SIG-M5 (cell line): ENCODE measurements around the gene ANXA4.
"Not testable (repeated sequence)": the region's sequence is repeated elsewhere in the genome, so short reads cannot be mapped to it uniquely, and the experiment has no call there.

Source experiments
- DNase-seq: peaks from one replicate; lab custom pipeline; 2025; lab: John Stamatoyannopoulos, UW

The ANXA4 gene

GRCh38 chr2:69721022-69721421, 20.9 kb upstream of the ANXA4 start:
- no peak for DNase-seq

DNA sequence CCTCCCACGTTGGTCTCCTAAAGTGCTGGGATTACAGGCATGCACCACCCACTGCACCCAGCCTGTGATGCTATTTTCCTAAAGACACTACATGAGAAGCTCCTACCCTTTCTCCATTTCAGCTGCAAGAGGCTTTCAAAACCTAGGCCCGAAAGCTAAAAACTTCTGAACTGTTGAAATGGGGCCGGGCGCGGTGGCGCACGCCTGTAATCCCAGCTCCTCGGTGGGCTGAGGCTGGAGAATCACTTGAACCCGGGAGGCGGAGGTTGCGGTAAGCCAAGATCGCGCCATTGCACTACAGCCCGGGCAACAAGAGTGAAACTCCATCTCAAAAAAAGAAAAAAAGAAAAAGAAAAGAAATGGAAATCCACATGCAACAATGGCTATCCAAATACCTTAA, 18.1 kb upstream of the ANXA4 start:
- no peak for DNase-seq

DNA sequence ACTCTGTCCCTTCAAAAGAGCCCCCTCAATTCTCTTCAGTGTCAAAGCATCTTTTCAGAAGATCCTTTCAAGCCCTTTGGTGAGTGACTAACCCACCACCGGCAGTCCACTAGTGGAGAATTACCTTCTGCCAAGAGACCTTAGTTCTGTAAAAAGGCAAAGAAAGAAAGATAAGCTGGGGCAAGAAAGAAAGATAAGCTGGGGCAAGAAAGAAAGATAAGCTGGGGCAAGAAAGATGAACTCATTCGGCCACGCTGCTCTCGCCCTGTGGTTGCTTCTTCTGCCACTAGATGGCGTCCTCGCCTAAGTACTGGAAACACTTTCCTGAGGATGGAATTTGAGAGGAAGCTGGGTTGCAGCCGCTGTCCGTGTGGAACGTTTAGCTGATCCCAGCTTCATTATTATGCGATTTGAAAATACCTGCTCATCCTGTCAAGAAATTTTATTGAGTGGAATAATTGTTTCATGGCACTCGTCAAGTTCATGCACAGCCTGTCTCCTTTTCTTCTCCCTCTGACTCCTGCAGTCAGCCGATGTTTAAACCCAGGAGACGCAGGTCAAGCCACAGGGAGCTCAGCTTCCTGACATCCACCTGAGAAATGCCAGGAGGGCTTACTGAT, 17.3 kb upstream of the ANXA4 start:
- DNase-seq: no peak

GRCh38 chr2:69725706-69726360, 16.1 kb upstream of the ANXA4 start:
- DNase-seq: no peak

DNA sequence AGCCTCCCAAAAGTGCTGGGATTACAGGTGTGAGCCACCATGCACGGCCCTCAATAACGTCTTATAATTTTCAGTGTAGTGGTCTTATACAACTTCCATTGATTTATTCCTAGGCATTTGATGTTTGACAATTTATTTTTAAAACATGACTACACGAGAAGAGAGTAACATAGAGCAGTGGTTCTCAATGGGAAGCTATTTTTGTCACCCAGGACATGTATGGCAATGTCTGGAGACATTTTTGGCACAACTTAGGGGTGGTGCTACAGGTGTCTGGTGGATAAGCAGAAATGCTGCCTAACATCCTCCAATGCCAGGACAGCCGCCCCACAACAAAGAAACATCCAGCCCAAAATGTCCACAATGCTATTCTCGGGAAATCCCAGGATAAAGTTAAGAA, 12.7 kb upstream of the ANXA4 start:
- no peak for DNase-seq

DNA sequence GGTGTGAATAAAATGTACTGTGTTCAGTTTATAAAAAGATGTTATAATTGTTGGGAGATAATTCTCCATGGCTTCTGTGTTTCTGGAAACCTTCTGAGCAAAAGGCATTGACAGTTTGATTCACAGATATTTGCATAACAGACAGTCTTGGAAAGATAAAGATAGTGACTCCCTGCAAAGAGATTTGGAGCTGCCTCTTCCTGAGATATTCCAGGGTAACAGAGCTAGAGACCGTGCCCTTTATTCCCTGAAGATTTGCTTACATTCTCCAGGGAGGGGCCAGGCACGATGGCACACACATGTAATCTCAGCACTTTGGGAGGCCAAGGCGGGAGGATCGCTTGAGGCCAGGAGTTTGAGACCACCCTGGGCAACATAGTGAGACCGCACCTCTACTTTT, 12.2 kb upstream of the ANXA4 start:
- DNase-seq: no peak

GRCh38 chr2:69731147-69731970, 10.6 kb upstream of the ANXA4 start:
- DNase-seq: no peak

GRCh38 chr2:69733342-69734034, 8.4 kb upstream of the ANXA4 start:
- no peak for DNase-seq

DNA sequence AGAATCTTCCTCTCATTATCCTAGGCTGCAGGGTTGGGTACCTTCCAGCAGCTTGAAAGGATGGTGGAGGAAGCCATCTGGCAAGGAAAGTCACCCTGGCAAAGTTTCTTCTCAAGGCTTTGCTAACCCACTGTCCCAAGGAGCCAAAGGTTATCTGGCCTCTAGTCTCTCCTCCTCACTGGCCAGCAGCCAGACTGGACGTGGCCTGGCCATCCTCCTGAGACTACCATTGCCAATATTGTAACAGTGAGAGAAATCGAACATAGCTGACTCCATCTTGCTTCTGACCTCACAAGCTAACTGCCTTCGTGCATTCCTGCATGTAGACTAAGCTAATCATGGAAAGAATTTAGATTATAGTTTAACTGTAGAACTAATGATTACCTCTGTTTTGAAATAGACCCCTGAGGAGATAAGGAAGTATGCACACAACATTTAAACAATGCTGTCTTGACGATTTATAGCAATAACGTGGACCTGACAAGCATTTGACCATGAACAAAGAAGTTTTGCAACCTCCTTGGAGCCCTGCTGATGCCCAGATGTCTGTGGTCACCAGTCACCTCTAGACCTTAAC, 7.8 kb upstream of the ANXA4 start:
- no peak for DNase-seq

- no peak for DNase-seq
These were observed 6.9 kb upstream of the ANXA4 start for GRCh38 chr2:69734854-69735544.

- no peak for DNase-seq
These were observed 6.2 kb upstream of the ANXA4 start for GRCh38 chr2:69735686-69736085.

GRCh38 chr2:69738149-69738548, 3.8 kb upstream of the ANXA4 start:
- DNase-seq: not testable (repeated sequence)

GRCh38 chr2:69740502-69740951, 1.4 kb upstream of the ANXA4 start:
- DNase-seq: no peak

DNA sequence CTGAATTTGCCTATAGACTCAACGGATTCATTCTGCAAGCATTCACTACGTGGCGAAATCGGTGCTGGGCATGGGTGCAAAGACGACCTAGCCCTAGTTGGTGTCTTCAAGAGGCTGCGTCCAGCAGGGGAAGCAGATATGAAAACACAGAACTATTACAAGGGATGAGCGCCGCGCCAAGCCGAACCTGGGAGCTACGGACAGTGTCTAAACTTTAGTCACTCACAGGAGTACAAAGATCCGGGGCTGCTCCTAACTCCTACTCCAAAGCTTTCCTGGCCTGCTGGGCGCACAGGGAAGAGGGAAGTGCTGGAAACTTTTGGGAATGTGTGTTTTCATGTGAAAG, 732 bp upstream of the ANXA4 start:
- no peak for DNase-seq

GRCh38 chr2:69742322-69742952, 503 bp downstream of the ANXA4 start:
- no peak for DNase-seq

GRCh38 chr2:69743847-69744264, 1.9 kb downstream of the ANXA4 start:
- no peak for DNase-seq

DNA sequence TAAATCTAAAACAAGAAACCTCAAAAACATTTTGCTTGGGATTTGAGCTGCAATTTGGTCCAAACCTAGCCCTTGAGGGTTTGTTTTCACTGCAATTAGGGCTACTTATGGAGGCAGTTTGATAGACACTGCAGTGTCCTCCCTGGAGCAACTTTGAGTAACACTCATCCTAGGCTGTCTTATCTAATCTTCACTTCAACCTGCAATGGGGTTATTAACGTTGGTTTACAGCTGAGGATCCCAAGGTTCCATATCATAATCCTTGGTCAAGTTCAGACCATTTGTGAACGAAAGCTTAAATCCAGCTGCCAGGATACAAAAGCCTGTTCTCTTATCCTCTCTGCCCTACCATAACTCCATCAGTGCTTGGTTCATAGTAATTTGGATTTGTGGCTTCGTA, 2.5 kb downstream of the ANXA4 start:
- no peak for DNase-seq

- no peak for DNase-seq
These were observed 3.1 kb downstream of the ANXA4 start for GRCh38 chr2:69745035-69745434.

DNA sequence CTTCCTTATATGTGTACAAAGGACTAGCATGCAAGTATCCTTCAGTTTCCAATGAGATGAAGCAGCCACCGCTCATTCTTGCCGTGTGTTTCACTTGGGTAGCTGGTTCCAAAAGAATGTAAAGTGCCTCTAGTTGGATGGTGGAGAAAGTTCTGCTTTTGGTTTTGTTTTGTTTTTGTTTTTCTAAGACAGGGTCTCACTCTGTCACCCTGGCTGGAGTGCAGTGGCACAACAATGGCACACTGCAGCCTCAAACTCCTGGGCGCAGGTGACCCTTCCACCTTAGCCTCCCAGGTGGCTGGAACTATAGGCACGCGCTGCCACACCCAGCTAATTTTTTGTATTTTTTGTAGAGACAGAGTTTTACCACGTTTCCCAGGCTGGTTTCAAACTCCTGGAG, 8.3 kb downstream of the ANXA4 start:
- no peak for DNase-seq

DNA sequence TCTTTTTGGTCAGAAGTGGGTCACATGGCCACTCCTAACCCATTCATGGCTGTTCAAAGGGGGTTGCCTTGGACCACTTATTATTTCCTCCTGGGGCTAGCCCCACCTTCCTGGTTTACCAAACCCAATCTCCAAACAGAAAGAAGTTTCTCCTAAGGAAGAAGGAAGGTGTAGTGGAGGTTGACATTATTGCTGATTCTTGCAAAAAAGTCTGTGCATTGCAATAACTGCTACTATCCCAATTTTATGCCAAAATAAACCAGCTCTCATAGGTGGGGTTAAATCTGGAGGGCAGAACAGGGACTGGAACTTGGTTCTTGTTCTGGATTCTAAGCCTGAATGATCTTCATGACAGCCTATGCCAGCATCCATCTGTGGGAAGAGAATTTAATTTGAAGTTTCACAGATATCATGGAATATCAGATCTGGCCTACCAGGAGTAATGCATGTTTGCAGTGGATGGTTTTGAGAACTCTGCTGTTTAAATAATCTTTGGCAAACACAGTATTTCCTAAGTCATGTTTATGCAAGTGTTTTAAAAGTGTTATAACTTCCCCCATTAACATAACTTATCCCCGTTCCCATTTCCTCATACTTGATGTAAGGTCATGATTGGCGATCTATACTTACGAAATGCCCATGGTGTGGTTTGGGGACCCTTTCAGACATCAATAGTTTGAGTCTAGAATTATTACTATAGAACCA, 11.9 kb downstream of the ANXA4 start:
- no peak for DNase-seq

DNA sequence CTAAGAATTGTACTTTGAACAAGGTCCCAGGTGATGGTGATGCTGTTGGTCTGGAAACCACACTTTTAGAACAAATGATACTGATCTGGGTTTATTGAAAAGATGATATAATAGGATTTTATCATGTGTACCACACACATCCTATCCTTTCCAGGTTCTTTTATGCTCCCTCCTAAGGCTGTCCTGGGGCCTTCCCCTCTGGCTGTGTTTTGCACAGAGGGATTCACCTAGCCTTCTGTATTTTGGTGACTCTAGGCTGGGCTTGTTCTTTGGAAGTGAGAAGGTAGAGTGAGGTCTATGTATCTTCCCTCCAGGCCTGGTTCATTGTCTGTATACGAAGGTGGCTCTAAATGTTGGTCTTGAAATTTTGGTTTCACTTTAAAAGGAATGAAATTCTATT, 12.7 kb downstream of the ANXA4 start:
- DNase-seq: no peak
